Activated CD4-positive, CD25-positive, alpha-beta regulatory T cell treated with anti-CD3 and anti-CD28 coated beads, Interleukin-2, amount 50 U/mL, for 24 hours (primary cell): ENCODE measurements around the gene WWP2.

Experiments used
- ATAC-seq, 2 donors: fragments of 150-1000 bp; cut with Tn5 transposase; one replicate each; pipeline ENCODE4 v1.10.0; 2021; ENCODE audit warnings: mild to moderate bottlenecking in 1 of 2, moderate library complexity in 1 of 2

WWP2 gene

DNA sequence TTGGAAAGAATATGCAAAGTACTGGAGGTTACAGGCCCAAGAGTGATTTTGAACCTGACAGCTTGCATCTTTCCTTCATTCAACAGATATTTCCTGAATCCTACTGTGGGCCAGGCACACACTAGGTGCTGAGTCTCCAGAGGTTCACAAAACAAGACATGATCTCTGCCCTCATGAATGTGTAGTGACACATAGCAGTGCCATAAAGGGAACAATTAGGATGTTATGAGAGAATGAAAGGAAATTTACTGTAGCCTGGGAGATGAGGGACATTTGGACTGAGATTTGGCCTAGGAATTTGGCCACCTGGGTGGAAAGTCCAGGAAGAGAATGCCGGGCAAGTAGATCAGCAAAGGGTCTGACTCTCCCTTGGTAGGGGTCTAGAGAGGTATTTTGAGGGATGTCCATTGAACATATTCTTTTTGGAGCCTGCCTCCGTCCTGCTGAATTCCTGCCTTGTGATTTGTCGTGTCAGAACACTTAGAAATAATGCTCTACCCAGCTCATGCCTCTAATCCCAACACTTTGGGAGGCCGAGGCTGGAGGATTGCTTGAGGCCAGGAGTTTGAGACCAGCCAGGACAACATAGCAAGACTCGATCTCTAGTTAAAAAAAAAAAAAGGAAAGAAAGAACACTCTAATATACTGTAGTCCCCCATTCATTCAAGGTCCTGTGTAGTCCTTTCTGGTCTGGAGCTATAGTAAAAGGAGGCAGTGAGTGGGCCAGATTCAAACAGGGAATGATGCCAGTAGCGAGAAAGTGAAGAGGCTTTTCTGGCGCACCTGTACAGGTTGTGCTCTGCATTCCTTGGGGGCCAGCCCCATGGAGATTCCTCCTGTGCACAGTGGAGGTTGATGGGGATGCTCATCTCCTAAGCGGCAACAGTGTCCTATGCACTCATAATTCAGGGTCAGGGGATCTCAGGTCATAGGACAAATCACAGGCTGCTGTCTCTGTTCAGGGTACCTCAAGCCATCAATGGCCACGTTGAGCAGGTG lies 98.4 kb downstream of the WWP2 start:
- no peak for ATAC-seq

GRCh38 chr16:69861292-69862030 lies 99.3 kb downstream of the WWP2 start:
- no peak for ATAC-seq

DNA sequence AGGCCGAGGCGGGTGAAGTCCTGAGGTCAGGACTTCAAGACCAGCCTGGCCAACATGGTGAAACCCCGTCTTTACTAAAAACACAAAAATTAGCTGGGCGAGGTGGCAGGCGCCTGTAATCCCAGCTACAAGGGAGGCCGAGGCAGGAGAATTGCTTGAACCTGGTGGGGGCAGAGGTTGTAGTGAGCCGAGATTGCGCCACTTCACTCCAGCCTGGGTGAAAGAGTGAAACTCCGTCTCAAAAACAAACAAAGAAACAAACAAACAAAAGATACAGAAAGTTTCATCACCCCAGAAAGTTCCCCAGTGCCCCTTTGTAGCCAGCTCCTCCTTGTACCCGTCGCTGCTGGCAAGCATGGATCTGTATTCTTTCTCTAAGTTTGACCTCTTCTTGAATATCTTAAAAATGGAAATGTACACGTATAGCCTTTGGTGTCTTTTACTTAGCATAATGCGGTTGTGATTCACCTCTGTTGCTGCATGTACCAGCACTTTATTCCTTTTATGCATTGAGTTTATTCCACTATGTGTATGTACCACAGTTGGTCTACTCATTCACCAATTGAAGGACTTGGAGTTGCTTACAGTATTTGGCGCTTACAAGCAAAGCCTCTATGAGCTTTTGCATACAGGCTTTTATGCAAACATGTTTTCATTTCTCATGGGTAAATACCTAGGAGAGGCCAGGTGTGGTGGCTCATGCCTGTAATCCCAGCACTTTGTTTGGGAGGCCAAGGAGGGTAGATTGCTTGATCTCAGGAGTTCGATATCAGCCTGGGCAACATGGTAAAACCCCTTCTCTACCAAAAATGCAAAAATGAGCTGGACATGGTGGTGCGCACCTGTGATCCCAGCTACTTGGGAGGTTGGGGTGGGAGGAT lies 101.5 kb downstream of the WWP2 start:
- no peak for ATAC-seq

DNA sequence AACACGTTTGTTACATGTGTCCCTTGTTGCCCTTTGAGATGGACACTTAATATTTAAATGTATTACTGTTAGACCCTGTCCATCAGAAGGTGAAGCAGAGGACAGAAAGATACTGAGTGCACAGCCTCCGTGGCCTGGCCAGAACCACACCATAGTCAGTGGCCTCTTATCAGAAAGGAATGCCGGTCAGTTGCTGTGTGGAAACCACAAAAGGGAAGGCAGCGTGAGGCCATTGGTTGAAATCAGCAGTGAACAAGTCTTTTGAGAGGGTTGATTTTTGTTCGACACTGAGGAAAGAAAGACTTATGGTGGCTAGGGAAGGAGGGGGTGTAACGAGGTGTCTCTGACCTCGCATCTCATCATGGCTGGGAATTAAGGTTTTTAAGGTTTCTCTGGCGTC lies 103.6 kb downstream of the WWP2 start:
- no peak for ATAC-seq

GRCh38 chr16:69867784-69868560 lies 105.8 kb downstream of the WWP2 start:
- no peak for ATAC-seq

- no peak for ATAC-seq
Measured at GRCh38 chr16:69870761-69871160, 108.6 kb downstream of the WWP2 start.

- ATAC-seq, result no peak
Measured at GRCh38 chr16:69871708-69872107, 109.6 kb downstream of the WWP2 start.

- no peak for ATAC-seq
Measured at GRCh38 chr16:69872888-69873287, 110.8 kb downstream of the WWP2 start.

- no peak for ATAC-seq
Measured at GRCh38 chr16:69873783-69874182, 111.7 kb downstream of the WWP2 start.

DNA sequence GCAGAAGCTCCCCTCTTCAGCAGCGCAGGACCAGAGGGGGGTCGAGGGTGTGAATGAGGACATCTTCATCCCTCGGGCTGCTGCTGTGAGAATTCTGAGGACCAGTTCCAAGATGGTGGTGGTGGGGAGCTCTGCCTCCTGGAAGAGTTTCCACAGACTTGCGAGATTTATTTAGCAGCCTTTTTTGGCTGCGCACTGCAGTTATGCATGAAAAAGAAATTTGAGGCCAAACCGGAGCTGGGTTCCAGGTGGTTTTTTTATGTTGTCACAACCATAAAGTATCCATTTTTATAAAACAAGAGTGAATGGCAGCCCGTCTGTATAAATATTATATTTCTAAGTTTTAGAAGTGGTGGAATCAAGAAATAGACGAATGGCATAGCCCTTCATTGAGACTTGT lies 112.1 kb downstream of the WWP2 start:
- no peak for ATAC-seq

DNA sequence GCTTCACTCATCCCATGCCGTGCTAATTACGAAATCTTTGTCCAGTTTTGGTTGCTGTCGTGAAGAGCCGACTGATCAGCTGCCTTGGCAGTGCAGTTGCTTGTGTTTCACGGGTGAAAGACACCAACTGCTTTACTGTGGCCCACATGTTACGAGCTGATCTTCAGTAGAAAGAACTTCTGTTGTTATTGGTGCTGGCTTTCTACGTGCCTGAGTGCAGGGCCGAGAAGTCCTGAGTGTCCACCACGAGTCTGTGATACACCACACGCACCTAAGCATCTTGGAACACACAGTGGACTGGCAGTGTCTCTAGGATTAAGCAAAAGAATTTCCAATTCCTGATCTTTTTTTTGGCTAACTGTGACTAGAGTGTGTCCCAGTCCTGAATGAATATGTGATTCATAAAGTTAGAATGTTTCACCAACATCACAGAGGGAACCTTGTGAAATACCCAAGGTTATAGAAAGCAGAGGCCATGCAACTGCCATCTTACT lies 118.6 kb downstream of the WWP2 start:
- ATAC-seq, result no peak

GRCh38 chr16:69881141-69881540 lies 119.0 kb downstream of the WWP2 start:
- ATAC-seq, result no peak

DNA sequence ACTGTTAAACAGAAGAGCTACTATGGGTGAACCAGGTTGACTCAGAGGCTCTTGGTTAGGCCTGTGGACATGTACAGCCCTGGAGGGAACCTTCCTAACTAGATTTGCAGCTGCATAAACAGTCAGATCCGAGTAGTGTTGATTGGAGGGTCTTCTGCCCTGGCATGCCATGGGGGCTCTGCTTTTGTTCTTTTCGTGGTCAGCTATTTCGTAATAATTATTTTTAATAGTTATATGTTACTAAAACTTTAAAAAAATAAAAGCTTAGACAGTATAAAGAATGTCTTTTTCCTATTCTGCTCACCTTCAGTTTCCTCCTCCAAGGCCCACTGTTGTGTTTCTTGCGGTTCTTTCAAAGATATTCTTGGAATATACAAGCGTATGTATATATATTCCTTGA lies 121.6 kb downstream of the WWP2 start:
- no peak for ATAC-seq

DNA sequence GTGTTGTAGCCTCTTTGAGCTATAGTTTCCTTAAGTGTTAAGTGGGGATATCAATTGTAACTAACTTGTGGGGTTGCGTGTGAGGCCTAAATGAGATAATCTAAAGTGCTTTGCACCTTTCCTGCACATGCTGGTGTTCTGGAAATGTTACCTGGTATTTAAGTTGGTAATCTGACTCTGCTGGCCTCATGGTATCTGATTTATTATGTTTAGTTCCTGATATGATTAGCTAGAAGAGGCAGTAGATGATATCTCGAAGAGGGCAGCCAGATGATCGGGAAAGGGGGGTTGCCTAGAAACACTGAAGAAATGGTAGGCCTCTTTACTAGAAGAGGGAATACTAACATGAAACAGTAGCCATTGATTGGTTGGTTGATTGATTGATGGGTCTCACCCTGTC lies 123.6 kb downstream of the WWP2 start:
- ATAC-seq, result no peak

GRCh38 chr16:69886726-69887125 lies 124.6 kb downstream of the WWP2 start:
- ATAC-seq, result no peak

GRCh38 chr16:69888005-69888590 lies 126.0 kb downstream of the WWP2 start:
- ATAC-seq, result no peak

DNA sequence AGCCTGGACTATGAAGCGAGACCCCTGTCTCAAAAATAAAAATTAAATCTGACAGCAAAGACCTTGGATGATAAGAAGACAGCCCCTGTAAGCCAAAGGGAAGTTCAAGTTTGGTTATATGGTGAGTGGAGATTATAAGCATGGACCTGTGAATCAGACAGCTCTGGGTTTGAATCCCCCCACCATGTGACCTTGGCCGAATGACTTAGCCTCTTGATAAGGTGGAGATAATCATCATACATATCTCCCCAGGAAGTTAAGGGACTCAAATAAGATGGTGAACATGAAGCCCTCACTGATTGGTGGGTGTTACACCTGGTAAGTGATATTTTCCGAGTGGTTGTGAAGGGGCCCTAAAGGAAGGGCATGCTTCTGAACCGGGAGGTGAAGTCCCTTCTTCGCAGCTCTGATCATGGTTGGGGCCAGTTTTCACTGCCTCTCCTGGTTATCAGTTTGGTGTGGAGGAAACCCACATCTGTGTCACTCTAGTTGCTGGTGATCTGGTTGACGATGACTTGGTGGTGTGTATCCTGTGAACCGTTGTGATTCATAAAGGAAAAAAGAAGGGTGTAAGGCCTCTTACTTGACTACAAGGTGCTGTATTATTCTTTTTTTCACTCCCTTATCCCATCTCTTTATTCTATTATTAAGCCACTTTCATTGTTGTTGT lies 127.3 kb downstream of the WWP2 start:
- ATAC-seq, result peak in 1 of 2 donors; percentile 49

DNA sequence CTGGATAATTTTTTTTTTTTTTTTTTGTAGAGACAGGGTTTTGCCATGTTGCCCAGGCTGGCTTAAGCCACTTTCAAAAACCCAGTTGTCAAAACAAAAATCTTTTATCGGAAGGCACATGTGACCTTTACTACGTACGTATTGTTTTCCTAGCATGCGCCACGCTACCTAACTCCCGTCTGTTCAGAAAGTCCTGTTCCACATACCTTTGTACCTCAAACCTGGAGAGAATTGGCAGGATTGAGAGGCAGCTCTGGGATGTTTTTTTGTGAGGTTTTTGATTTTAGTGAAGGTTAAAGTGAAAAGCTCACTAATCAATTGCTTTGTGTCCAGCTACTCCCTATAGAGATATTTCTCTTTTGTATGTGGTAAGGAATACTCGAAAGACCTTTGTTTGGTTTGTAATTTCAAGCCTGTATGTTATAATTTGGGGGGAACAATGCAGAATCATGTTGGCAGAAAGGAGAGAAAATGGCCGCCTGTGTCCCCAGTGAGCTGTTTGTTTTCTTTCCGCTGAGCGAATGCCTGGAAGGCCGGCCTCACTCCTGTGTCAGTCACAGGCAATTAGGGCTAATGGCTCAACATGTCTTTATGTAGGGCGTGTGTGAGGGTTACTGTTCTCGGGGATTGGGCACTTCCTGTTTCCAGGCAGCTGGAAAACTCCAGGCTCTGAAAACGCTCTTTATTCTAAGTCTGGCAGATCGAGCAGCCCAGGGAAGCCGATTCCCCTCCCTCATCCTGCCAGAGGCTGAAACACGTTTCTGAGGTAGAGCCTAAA lies 128.2 kb downstream of the WWP2 start:
- no peak for ATAC-seq

- no peak for ATAC-seq
Measured at GRCh38 chr16:69890892-69891282, 128.8 kb downstream of the WWP2 start.

GRCh38 chr16:69892378-69892777 lies 130.2 kb downstream of the WWP2 start:
- no peak for ATAC-seq
